ENCODE data around the gene NOS3. TPM values are rescaled to one million over a fixed set of nuclear protein-coding genes. Genes with fewer than 3 reads are reported as not detected.
A peak's percentile ranks its signal among the peaks of the same experiment; 100 is the strongest.

NOS3 gene
- polyA plus RNA-seq, 1 of the 3 experiments (the other 2 are of a cell fraction), result 0.41 TPM

GRCh38 chr7:150971242-150972022 is 19.4 kb upstream of the NOS3 start:
- Histone ChIP-seq H3K4me3 (ENCODE audit: low read depth in 2 of 2, low read length in 1 of 2) (no peak overlapping the region; a peak in 1 of 4 replicates), H3K79me2 (ENCODE audit: insufficient read depth) (no peaks in the 10 kb centered on the region), H3K27me3 (ENCODE audit: insufficient read depth) (peaks cover 70% of the 10 kb centered on the region), H3K9me2 (no peaks in the 10 kb centered on the region), H3K27ac (ENCODE audit: low read depth in 2 of 2, low read length in 1 of 2) (peak overlapping the region in 1 of 2 experiments; percentile 100; a peak in 3 of 4 replicates), H3F3A (replicated peaks; ENCODE audit: insufficient read depth) (peaks cover 5% of the 10 kb centered on the region), H3K9ac (no peak overlapping the region), H3K4me1 (ENCODE audit: control insufficient read depth in 1 of 2, insufficient read depth in 2 of 2, low read depth in 1 of 2, low read length in 1 of 2) (peaks cover 0 to 93% of the 10 kb centered on the region in 2 experiments; a peak in 2 of 4 replicates), H3K36me3 (replicated peaks in 1 of 2; ENCODE audit: control insufficient read depth in 1 of 2, insufficient read depth in 2 of 2, low read length in 1 of 2) (no peaks in the 10 kb centered on the region), H4K20me1 (ENCODE audit: insufficient read depth) (no peaks in the 10 kb centered on the region), H3K9me3 (no peaks in the 10 kb centered on the region), H2AFZ (ENCODE audit: low read depth) (no peak overlapping the region), H3K4me2 (no peak overlapping the region)
- WGBS (ENCODE audit: low lambda C conversion rate), result 22% methylated on average over 13 of the region's 16 CpGs
- peak; percentile 90 for DNase-seq
- CTCF ChIA-PET, result interaction anchor here (0.8 to 27.1 kb wide), 18 partner anchors 9 to 191 kb away, joined by 3 to 761 read pairs (median 4); no protein-coding TSS in a partner anchor
- POLR2A ChIA-PET, result interaction anchor here (0.7 to 4.3 kb wide), 16 partner anchors 8 to 603 kb away, joined by 3 to 26 read pairs (median 6); partner anchors contain the start of genes ABCB8 and REPIN1
- TF ChIP-seq SMC3 (IDR thresholded peaks at IDR 0.05; ENCODE audit: low read depth, low read length) (no peak; the same call in 1 of the 2 replicates), SIN3A (IDR thresholded peaks at IDR 0.05; ENCODE audit: borderline replicate concordance, low read depth, low read length) (no peak), GATA2 (CRISPR knock-in tag; IDR thresholded peaks at IDR 0.05) (no peak), FOXJ3 (CRISPR knock-in tag; IDR thresholded peaks at IDR 0.05) (no peak; the same call in 1 of the 2 replicates), TAF1 (IDR thresholded peaks at IDR 0.05; ENCODE audit: borderline replicate concordance, low read depth, low read length) (no peak), USF2 (IDR thresholded peaks at IDR 0.05; ENCODE audit: borderline replicate concordance, low read depth, low read length) (no peak), MXI1 (IDR thresholded peaks at IDR 0.05; ENCODE audit: low read depth, low read length) (peak; percentile 78), CHD2 (IDR thresholded peaks at IDR 0.05; ENCODE audit: low read length, partially characterized antibody) (peak; percentile 89), EP300 (IDR thresholded peaks at IDR 0.05; ENCODE audit: borderline replicate concordance in 1 of 2, low read depth in 1 of 2, low read length in 1 of 2) (peak in 1 of 2 experiments; percentile 88; a peak in 2 of 4 replicates), REST (IDR thresholded peaks at IDR 0.05; ENCODE audit: low read depth, low read length) (no peak), RFX5 (IDR thresholded peaks at IDR 0.05; ENCODE audit: low read length) (peak; percentile 93), RCOR1 (IDR thresholded peaks at IDR 0.05; ENCODE audit: low read length) (peak; percentile 44; the same call in 1 of the 2 replicates), GABPA (IDR thresholded peaks at IDR 0.05; ENCODE audit: low read depth) (no peak), JUND (IDR thresholded peaks at IDR 0.05) (no peak)
- TF ChIP-seq, protein P1, sequence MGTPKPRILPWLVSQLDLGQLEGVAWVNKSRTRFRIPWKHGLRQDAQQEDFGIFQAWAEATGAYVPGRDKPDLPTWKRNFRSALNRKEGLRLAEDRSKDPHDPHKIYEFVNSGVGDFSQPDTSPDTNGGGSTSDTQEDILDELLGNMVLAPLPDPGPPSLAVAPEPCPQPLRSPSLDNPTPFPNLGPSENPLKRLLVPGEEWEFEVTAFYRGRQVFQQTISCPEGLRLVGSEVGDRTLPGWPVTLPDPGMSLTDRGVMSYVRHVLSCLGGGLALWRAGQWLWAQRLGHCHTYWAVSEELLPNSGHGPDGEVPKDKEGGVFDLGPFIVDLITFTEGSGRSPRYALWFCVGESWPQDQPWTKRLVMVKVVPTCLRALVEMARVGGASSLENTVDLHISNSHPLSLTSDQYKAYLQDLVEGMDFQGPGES (IDR thresholded peaks at IDR 0.05; ENCODE audit: low read depth, low read length), result no peak
